Daoy (cell line): Measurements from ENCODE around the gene NUBPL. TPM values are rescaled to one million over a fixed set of nuclear protein-coding genes. Genes with fewer than 3 reads are reported as not detected.

Experiments
- total RNA-seq: library from RNA; depleted of rRNA; stranded (reverse); fragments of >200 nt; shearing (Covaris generic); gene quantifications from 2 replicates; pipeline ENCODE4 v1.2.3, GENCODE V29; 2014; rRNA removed

NUBPL gene
- total RNA-seq, 1 experiment from 2014 or later = 13.7 TPM

Other genes starting within 250 kb of the NUBPL start
- 21.5 and 45.2 TPM in 2 replicates for gene HEATR5A, start 140.9 kb upstream of the NUBPL start, total RNA-seq
- 39.5 and 43.7 TPM in 2 replicates for gene DTD2, start 103.9 kb upstream of the NUBPL start, total RNA-seq
- not detected in 2 replicates for gene GPR33, start 73.4 kb upstream of the NUBPL start, total RNA-seq